Fibroblast of skin of back (primary cell): ENCODE results near the gene PECR. TPM values are rescaled to one million over a fixed set of nuclear protein-coding genes. Genes with fewer than 3 reads are reported as not detected.

ENCODE experiments used
- DNase-seq: peaks from one replicate; pipeline ENCODE4 v3.0.0-alpha.2; 2013
- polyA plus RNA-seq, 2 experiments: library from polyadenylated mRNA; unstranded; fragments of 120-200 nt; gene quantifications; one replicate each; pipeline ENCODE4 v1.2.1, GENCODE V29; 2013; ENCODE audit not compliant: insufficient read length in 2 of 2

PECR gene
- polyA plus RNA-seq (2013, experiment 1 of 2; ENCODE audit: insufficient read length), result 7.5 TPM
- polyA plus RNA-seq (2013, experiment 2 of 2; ENCODE audit: insufficient read length), result 7.4 TPM

DNA sequence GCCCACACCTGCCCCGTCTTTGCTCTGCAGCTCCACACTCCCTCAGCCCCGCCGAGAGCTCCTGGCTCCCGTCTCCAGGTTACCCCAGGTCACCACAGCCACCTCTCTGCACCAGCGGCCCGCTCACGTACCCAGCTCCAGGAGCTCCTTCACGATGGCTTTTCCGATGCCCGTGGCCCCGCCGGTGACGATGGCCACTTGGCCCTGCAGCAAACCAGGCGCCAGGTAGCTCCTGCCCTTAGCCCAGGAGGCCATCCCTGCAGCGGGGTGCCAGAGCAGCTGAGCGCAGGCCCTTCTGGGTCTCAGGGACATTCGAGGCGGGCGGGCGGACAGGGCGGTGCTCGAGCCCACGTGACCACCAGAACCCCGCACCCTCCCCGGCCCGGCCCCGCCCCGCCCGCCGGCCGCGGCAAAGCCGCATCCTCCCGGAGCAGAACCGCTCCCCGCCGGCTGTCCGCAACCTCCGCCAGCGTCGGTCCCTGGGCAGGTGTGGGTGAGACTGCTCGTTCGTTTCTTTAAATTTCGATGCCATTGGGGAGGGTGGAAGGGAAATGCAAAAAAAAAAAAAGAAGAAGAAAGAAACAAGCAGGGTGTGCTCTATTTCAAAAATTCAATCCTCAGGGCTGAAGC, at the start of gene PECR, which contains the start of gene TMEM169:
TSS of gene PECR (minus strand) at position 323 of the 630 bp plus-strand sequence. CDS start at position 255, 68 bp downstream.
TSS of gene TMEM169 (plus strand) at position 433 of the 630 bp plus-strand sequence. CDS start 14,045 bp downstream, outside the sequence.
- DNase-seq, result peak; percentile 67

DNA sequence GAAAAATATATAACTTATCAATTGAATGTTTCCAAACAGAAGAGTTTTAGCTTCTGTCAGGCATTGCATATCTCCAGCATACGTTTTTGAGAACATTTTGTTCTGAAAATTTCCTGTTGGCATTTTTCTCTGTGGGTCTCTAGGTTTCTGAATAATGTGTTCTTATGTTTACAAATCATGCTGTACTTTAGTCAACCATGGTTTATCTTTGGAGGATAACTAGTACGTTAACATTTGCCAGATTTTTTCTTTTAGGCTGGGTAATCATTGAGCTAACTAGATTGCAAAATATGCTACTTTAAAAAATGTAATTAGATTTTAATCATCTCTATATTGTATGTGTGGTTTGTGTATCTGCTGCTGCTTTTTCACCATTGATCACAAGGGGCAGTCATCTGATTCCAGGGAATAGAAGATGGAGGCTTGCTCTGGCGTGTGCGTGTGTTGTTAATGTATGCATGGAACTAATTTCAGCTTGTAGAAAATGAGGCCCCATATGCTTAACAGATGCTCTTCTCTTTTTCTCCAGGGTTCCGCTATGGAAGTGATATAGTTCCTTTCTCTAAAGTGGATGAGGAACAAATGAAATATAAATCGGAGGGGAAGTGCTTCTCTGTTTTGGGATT, 48.9 kb upstream of the PECR start:
- DNase-seq, result no peak

DNA sequence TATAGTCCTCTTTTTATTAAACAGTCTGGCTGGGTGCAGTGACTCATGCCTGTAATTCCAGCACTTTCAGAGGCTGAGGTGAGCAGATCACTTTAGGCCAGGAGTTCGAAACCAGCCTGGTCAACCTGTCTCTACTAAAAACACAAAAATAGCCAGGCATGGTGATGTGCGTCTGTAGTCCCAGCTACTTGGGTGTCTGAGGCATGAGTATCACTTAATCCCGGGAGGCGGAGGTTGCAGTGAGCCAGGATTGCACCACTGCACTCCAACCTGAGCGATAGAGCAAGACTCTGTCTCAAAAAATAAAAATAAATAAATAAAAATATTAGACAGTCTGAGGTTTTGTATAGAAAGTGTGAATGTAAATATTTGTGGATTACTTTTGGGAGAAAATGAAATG, 45.3 kb upstream of the PECR start:
- no peak for DNase-seq

DNA sequence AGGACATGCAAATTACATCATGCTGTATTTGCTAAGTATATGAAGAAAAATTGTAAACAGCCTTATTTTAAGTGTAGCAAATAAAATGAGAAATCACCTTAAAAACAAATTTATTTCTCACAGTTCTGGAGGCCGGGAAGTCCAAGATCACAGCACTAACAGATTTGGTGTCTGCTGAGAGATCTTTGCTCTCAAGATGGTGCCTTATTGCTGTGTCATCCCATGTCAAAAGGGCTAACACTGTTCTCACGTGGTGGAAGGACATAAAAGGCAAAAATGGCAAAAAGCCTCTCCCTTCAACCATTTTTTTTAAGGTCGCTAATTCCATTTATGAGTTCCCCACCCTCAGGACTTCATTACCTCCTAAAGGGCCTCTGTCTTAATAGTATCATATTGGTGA, 39.6 kb upstream of the PECR start:
- no peak for DNase-seq

DNA sequence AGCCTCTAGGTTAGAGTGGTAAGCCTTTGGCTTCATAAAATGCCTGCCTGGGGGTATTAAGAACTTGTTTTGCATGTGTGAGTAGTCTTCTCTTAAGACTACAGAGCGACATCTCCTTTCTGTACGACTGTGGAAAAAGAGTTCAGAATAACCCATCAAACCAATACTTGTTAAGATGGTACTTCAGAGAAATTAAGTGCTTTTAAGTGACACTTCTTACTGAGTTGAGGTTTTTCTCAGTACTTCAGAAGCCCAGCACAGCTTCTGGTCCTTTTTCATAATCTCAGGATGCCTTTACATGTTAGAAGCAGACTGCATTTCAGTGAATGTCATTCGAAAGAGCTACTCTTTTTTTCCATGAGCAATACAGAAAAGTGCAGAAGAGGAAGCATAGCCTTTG, 38.4 kb upstream of the PECR start:
- no peak for DNase-seq

DNA sequence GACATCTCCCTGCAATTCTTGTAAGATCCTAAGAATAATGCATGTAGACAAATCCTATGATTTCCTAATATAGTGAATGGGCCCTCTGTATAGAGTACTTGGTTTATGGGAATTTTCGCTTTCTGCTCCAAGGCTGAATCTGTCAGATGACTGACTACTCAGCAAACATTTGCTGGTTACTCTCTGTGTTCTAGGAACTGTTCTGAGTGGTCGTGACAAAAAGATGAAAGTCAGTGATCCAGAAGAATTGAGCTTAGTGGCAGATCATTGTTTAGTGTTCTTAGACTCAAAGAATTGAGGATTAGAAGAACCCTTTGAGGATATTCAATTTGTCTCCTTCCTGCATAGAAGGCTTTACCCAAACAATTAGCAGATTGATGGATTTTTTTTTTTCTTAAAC, 37.5 kb upstream of the PECR start:
- DNase-seq, result no peak

DNA sequence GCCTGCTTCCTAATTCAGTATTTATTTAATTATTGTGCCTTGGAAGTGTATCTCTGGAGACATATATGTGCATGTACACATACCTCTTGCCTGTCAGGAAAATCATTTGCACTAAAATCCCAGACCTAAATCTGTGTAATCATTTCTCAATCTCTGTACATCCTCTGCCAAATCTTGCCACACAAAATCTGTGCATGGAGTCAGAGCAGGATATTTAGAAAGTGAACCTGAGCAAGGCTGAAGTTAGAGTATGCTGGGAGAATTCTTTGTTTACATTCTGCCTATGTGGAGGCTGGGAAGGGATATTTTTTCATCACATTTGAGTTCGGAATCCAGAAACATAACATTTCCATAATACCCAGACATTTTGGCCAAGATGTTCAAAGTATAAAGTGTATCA, 36.9 kb upstream of the PECR start:
- no peak for DNase-seq

DNA sequence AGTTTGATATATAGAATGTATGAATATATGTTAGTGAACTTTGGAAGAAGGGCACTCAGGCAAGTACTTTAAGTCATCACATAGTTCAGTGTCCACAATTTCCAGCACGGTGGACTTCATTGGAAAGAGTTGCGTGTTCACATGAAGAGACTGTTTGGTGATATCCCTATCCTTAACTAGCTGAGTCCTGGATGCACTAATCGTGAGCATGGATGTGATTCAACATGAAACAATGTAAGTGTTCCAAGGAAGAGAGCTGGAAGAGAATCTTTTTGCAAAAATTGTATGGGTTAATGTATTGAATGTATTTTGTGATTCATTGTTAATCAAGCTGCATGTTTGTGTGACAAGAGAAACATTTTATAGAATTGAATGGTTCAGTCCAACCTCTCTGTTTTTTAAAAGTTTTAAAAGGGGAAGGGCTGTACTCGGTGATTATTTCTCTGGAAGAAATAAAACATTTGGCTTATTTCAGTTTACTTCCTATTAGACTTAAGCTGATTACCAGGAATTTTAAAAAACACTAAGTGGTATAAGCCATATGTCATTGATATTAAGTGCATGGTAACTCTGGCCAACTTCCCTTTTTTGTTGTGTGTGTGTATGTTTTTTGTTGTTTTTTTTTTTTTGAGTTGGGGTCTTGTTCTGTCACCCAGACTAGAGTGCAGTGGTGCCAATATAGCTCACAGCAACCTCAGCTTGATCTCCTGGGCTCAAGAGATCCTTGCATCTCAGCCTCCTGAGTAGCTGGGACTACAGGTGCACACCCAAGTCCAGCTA, 36.1 kb upstream of the PECR start:
- DNase-seq, result peak; percentile 68

DNA sequence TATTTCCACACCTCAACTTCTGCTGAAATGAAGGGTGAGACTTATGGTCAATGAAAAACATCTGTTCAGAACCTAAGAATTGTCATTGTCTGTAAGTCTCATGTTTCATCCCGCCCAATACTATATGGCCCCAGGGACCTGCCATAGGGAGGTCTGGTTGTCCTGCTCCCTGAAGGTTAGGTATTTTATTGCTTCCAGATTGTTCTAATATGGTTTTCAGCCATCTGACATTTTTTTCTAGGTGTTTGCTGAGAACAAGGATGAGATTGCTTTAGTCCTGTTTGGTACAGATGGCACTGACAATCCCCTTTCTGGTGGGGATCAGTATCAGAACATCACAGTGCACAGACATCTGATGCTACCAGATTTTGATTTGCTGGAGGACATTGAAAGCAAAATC, 34.8 kb upstream of the PECR start:
- DNase-seq, result no peak

DNA sequence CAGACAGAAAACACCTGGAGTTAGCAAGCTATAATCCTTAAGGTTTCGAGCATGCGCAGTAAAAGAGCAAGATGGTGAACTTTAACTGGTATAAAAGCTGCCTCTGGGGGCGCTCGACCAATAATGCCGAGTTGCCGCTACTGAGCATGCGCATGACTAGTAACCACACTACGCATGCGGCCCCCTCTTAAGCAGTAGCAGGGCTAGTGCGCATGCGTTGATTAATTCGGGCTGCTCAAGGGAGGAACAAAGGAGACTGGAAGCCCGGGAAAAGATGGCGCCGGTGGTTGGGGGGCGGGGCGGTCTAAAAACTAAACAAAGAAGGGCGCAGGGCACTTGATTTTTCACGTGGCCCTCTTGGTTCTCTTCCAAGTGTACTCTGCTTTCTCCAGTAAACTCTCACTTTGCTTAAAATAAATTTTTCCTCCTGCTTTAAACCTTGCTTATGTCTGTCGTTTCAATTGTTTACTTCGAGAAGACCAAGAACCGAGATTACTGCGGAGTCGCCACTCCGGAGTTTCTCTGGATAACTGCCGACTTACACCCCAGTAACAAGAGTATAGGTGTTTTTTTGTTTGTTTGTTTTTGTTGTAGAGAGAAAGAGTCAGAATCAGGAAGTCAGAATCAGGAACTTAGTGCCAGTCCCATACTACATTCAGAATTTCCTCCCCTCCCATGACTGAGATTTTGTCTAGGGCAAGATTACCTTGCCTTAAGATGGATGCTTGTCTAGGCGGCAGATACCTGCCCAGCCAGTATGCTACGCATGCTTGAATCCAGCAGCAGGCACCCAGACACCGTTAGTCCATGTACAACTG, 33.3 kb upstream of the PECR start:
- peak; percentile 98 for DNase-seq

DNA sequence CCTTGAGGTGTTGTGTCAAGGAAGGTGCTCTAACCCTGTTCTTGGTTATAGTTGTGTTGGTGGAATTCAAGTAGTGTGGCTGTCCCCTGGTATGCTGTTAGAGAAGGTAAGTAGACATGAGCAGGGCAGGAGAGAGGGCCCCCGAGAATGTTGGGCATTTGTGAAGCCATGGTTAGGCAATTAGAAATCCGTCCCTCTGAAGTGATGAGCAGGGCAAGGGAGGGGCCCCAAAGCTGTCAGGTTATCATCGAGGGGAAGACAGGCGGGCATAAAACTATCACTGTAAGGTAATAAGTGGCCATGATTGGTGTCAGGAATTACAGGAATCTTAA, 32.7 kb upstream of the PECR start:
- no peak for DNase-seq

DNA sequence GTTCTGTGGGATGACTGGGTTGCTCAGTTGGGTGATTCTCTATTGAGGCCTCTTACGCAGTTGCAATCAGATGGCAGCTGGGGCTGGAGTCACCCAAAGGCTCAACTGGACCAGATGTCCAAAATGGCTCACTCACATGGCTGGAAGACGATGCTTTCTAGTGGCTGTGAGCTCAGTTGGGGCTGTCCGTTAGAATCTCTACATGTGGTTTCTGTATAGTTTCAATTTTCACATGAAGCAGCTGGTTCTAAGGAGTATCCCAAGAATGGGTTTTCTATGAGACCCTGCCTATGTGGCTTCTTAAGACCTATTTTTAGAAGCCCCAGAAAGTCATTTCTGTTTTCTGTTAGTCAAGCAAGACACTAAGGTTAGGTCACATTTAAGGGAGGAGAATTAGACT, 32.0 kb upstream of the PECR start:
- DNase-seq, result no peak

DNA sequence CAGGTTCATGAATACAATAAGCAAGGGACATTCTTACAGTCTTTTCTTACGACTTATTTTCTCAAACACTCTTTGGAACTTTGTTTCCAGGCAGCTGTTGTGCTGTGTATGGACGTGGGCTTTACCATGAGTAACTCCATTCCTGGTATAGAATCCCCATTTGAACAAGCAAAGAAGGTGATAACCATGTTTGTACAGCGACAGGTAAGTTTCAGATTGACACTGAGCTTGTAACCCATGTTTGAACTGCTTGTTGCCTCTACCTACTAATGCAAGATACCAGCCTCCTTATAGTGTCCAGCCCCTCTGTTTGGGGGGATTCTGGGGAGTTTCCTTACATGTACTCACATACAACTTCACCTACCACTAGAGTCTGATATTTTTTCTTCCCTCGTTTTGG, 31.3 kb upstream of the PECR start:
- no peak for DNase-seq

DNA sequence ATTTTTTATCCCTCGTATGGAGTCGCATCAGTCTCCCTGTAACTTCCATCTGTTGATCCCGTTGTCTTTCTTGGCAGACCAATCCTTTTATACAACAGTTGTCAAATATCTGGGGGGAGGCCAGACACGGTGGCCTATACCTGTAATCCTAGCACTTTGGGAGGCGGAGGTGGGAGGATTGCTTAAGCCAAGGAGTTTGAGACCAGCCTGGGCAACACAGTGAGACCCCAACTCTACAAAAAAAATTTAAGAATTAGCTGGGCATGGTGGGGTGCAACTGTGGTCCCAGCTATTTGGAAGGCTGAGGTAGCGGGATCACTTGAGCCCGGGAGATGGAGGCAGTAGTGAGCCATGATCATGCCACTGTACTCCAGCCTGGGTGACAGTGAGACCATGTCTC, 29.5 kb upstream of the PECR start:
- no peak for DNase-seq

DNA sequence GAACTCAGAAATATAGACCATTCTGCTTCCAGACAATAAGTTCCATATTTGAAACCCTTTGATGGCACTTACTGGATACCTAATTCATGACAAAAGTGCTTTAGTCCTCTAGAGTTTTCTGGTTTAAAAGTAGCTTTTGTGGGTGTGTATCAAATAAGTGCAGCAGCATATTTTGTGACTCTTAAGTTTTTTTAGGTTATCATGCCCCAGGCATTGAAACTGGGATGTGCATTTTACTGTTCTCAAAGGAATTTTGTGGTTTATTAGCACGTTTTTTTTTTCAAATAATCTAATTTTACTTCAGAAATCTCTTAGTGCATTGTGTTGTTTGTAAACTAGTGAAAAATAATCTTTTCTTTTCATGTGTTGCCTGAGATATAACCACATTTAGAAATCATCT, 29.0 kb upstream of the PECR start:
- DNase-seq, result no peak

DNA sequence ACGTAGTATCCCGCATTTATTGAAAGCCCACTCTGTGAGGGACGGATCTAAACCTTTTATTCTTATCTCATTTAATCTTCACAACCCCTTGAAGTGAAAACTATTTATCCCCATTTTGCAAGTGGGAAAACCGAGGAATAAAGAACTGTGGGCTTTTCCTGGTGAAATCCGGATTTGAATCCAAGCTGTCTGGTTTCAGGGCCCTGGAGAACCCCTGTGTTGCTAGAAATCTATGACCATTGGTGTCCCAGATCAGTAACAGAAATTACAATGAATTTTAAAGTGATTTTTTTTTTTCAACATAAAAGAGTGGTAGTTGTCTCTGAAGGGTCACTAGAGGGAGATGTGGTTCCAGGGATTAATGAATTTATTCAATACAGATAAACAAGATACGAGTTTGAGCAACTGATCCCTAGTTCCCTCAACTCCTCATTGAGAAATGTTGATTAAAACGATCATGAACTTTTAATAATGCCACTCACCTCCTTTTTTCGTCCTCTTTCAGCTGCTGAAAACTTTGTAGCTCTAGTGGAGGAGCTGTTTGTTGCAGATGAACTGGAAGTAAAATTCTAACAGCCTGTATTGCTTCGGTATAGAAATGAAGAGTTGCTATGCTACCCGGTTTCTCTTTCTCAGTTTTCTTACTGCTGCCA, 28.5 kb upstream of the PECR start:
- DNase-seq, result peak; percentile 57

DNA sequence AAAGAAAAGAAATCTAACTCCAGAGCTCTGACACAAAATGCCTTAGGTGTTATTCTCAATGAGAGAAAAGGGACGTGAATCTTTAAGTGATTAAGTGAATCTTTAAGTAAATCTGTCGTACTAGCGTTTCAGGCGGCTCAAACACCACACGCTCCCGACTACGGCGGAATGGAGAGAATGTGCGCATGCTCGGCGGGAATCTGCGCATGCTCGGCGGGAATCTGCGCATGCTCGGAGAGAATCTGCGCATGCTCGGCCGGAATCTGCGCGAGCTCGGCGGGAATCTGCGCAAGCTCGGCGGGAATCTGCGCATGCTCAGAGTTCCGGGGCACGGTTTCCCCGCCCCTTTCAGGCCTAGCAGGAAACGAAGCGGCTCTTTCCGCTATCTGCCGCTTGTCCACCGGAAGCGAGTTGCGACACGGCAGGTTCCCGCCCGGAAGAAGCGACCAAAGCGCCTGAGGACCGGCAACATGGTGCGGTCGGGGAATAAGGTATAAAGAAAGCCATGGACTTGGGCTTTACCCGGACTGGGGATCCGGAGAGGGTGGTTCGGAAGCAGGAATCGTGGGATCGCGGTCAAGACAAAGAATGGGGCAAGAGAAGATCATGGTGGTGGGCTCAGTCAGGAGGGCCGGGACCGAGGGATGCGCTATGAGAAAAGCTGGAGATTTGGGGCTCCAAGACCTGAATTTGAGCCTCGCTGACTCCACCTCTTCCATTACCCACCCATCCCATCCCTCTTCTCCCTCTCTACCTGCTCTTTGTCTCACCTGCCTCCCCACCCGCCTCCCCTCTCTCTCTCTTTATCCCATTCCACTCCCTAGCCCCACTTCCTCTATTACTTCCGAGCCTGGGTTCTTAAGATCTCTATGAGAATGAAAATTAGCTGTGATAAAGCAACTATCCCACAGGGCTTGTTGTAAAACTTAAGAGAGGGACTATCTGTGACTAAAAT, 27.6 kb upstream of the PECR start, which contains the start of gene XRCC5:
TSS of gene XRCC5 (plus strand) at position 382 of the 955 bp plus-strand sequence. CDS start at position 471, 89 bp downstream.
- DNase-seq, result peak; percentile 94

DNA sequence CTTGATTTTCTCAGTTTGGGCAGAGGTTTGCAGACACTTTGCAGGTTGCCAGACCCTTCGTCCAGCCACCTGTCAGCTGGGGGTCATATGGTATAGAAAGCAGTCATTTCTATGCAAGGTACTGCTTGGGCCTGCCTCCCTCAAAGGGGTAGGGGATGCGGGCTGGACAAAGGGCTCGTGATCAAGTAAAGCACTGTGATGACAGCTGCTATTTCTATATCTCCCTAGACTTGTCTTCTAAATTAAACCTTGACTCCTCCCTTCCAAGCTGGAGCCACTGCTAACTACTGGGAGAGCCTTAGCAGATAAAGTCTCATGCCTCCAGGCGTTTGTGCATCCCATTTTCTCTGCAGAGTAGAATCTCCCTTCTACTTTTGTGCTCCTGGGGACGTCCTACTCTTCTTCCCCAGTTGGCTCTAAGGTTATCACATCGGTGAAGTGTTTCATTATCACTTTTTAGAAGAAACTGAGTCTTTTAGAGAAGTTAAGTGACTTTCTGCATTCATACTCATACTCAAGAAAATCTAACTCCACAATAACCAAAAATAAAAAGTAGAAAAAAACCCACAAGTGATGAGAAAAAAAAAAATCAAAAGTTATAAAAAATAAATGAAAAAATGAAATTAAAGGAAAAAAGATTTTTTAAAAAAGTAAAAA, 26.8 kb upstream of the PECR start:
- DNase-seq, result no peak

DNA sequence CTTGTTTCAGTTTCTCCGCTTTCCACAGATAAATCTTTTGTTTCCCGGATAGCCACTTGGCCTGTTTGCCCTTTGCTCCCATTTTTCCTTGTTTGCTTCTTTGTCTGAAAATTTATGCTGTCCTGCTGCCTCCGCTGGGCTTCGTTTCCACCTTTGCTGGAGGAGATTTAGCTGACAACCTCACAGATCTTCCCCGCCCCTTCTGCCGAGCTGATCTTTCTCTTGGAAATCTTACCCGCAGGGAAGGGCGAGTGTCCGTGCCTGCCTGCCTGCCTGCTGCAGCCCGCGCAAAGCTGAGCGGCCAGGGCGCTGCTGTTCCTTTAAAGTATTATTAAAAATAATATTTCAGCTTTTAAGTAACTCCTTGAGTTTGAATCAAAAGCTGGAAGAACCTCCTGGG, 26.2 kb upstream of the PECR start:
- DNase-seq, result no peak

DNA sequence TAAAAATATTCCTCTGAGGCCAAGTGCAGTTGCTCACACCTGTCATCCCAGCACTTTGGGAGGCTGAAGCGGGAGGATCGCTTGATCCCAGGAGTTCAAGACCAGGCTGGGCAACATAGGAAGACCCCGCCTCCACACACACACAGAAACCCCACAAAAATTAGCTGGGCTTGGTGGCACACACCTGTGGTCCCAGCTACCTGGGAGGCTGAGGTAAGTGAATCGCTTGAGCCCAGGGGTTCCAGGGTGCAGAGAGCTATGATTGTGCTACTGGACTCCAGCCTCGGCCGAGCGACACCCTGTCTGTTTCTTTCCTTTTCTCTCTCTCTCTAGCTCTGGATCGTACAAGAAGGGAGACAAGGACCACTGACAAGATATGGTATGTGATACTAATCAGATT, 25.7 kb upstream of the PECR start:
- DNase-seq, result no peak
